TTC549 (cell line): Measurements from ENCODE around the gene SLC35G6.
"Not testable (repeated sequence)": the region's sequence is repeated elsewhere in the genome, so short reads cannot be mapped to it uniquely, and the experiment has no call there.

Experiments used
- FAIRE-seq: peaks from 2 replicates; lab custom pipeline; 2012; peaks lifted over from hg19 to GRCh38; lab: Jason Lieb, UNC

Gene SLC35G6

DNA sequence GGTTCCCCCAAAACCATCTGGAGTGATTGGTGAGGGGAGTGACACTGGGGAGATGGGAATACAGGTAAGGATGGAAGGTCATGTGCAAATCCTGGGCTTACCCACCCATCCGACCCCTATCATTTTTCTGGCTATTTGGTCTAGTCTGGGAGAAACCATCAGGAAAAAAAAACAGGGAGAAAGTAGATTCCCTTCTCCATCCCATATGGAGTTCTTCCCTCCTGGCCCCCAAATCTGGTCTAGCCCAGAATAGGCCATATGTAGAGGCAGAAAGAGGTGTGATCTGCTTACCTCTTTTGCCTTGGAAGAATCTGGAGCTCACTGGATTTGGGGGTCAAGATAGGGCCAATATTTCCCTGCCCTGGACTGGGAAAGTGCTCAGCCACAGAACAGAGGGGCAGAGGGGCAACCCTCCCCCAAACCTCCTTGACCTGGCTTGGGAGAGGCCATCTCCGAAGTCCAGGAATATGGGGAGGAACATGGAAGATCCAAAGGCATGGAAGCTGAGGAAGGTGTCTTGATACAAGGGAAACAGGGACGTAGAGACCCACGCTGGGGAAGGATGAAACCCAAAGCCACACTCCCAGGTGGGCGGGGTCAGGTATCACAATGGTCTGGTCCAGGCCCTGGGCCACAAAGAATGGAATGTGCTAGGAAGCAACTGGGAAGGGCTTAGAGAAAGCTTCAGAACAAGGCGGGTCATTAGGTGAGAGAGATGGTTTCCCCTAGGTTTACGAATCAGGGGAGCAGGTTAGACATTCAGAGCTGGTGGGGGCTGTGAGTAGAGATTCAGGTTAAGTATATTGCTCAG is 20.2 kb upstream of the SLC35G6 start:
- FAIRE-seq: no peak

DNA sequence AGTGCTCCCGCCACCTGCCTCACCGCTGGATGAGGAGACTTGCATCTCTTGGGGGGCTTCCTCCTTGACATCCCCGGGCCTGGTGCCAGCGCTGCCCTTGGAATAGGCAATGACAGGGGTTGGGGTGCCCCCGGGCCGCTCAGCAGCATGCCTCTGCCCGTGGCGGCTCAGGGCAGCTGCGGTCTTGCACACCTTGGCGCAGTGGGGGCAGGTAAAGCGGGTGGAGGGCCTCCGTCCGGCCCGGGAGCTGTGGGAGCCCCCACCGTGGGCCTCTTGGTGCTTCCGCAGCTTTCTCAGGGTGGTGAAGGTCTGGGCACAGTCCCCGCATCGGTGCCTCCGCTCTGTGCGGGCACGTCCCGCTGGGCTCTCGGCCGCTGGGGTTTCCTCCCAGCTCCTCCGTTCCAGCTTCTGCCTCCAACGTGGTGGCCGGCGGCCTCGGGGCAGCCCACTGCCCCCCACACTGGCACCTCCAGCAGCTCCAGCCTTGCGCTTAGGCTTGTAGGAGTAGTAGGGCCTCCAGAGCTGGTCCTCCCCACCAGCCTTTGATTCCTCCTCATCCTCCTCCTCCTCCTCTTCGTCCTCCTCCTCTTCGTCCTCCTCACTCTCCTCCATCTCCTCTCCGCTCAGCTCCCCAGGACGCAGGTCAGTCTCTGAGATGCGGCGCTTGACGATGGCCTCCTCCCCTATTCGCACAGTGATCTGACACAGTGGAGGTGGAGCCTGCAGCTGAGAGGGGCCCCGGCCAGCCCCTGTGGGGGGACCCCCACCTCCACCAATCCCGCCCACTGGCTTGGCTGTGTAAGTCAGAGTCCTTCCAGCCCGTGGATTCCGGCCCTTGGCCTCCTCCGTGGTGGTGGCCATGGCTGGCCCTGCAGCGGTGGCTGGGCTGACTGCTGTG is 18.5 kb upstream of the SLC35G6 start:
- FAIRE-seq: no peak

DNA sequence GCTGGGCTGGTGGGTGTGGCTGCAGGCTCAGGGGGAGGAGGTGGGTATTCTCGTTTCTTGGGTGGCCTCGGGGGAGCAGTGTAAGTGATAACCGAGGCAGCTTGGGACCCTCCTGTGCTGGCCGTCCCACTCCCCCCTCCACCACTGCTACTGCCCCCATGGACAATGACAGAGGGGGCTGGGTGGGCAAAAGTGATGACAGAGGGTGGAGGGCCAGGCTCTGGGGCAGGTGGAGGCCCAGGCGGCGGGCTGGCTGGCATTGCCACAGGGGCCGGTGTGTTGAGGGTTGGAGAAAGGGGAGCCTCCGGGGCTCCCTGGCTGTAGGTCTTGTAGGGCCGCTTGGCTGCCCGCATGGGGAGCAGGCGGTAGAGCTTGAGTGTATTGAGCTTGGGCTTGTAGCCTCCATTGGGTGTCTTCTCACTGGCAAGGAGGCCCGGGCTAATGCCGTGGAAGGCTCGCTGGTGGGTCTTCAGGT is 17.8 kb upstream of the SLC35G6 start:
- FAIRE-seq: no peak

DNA sequence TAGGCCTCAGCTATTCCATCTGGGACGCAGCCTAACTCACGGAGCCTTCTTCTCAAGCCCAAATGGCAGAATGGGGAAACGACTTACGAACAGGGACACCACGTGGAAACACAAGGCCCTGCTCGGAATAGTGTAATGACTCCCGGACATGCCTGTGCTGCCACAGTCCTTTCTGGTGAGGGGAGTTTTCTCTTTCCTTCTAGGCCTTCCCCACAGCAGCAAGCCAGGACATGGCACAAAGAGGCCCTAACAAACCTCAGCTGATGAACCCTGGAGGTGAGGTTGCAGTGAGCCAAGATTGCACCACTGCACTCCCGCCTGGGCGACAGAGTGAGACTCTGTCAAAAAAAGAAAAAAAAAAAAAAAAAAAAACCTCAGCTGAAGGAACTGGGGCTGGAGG is 17.2 kb upstream of the SLC35G6 start:
- FAIRE-seq: no peak

DNA sequence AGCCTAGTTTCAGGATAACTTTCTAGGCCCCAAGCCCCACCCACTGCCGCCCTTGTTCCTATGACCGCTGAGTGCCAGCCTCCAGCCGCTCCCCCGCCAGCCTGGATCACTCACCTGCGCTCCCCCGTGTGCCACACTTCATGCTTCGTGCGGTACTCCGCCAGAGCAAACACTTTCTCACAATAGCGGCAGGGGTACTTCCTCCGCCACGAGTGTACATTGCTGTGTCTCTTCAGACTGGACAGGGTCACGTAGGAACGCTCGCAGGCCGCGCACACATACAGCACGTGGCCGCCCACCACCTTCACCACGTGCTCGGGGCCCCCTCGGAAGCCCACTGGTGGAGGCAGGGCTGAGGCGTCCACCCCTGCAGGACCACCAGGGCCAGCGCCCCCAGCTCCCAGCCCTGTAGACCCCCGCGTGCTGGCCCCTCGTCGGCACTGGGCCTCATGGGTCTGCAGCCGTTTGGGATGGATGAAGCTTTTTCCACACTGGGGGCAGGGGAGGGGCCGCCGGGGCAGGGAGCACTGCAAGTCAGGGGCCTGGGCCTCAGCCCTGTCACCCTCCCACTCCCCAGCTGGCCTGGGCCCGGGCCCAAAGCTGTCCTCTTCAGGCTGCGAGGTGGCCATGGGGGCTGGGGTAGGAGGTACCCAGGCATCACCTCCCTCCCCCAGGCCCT is 15.5 kb upstream of the SLC35G6 start:
- no peak for FAIRE-seq

DNA sequence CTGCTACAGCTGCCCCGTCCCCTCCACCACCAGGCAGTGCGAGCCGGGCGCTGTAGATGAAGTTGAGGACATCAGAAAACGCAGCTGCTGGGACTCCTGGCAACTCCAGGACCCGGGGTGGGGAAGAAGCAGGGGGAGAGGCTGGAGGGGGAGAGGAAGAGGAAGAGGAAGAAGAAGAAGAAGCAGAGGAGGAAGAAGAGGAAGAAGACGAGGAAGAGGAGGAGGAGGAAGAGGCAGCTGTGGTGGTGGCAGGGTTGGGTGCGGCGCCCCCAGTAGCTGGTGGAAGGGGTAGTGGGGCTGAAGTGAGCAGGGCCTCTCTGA is 15.0 kb upstream of the SLC35G6 start:
- FAIRE-seq: no peak

DNA sequence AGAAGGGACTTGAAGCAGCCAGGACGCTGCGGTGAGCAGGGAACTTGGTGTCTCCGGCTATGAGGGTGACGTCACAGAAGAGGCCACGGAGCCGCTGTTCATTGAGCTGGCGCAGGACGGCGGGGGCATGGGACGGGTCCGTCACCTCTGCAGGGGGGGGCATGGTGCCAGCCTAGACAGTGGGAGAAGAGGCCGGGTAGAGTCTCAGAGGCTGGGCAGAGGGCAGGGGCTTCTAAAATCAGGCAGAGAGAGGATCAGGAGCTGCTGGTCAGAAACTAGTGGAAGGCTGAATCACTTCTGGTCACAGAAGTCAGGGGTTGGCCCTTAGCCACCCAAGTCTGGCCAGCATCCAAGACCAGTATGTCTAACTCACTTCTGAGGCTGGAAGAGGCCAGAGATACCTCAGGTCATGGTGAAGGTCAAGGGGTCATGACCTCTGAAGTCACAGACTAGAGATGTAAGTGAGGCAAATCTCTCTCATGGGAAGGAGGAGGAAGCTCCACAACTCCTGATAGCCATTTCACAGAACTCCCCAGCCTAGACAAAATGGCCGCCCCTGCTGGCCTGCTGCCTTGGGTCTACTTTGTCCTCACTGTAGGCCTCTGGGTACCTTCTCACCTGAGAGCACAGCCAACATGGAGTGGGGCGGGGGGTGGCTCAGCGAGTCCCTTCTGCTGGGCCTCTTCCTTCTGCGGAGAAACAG is 14.5 kb upstream of the SLC35G6 start:
- FAIRE-seq: no peak

DNA sequence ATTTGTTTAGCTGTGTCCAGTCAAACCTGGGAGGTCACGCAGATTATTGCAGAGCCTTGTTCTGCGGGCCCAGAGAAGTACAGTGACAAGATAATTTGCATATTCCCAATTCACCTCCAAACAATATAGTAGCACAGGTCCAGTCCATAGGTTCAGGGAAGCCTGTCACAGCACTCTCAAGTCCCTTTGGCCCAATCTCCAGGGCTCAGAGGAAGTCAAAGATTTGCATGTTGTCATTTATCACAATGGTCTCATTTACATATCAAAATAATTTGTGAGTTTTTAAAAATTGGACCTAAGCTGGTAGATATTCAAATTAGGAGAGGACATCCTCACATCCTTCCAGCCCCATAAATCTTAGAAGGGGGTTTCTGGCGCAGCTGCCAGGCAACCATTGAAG is 13.7 kb upstream of the SLC35G6 start:
- FAIRE-seq: no peak

DNA sequence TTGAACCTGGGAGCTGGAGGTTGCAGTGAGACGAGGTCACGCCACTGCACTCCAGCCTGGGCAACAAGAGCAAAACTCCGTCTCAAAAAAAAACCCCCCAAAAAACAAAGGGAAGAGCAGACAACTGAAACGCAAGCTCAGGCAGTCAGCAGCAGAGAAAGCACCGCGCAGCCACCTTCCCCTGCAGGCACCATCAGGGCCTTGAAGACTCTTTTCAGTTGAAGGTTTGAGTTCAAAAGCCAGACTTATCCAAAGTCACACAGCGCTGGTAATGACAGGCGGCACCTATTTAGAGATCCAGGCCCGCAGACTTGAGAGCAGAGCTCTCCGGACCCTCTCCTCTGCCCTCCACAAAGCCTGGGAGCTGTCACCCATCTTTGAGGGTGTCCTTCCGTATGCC is 13.0 kb upstream of the SLC35G6 start:
- no peak for FAIRE-seq

DNA sequence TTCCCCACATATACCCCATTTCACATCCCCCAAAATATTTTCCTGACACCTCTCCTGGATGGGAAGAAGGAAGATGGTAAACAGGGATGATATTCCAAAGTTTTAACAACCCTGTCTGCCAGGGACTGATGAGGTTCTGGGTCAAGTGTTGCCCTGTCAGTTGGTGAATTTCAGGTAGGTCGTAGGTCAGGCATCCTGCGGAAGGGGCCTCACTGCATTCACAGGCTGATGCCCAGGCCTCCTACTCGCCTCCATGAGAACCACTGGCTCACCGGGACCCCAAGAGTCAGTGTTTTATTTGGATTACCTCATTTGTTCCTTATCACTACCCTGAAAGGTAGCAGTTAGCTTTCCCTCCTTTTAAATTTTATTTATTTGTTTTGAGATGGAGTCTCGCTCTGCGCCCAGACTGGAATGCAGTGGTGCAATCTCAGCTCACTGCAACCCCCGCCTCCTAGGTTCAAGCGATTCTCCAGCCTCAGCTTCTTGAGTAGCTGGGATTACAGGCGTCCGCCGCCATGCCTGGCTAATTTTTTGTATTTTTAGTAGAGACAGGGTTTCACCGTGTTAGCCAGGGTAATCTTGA is 12.3 kb upstream of the SLC35G6 start:
- FAIRE-seq: no peak

DNA sequence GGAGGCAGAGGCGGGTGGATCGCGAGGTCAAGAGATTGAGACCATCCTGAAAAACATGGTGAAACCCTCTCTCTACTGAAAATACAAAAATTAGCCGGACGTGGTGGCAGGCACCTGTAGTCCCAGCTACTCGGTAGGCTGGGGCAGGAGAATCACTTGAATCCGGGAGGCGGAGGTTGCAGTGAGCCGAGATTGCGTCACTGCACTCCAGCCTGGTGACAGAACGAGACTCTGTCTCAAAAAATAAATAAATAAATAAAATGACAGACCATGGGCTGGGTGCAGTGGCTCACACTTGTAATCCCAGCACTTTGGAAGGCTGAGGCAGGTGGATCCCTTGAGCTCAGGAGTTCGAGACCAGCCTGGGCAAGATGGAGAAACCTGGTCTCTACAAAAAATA is 11.4 kb upstream of the SLC35G6 start:
- not testable (repeated sequence) for FAIRE-seq

DNA sequence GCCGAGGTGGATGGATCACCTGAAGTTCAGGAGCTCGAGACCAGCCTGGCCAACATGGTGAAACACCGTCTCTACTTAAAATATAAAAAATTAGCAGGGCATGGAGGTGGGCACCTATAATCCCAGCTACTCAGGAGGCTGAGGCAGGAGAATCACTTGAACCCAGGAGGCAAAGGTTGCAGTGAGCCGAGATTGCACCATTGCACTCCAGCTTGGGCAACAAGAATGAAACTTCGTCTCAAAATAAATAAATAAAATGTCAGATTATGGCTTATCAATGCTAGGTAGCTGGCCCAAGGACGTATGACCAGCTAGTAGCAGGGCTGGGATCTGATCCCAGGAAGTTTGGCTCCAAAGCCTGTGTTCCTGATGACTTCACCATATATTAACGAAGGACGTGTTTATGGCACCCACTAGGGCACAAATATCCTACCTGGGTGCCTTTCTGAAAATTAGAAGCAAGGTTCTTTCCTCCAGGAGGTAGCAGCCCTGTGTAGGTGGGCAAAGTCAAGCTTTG is 10.7 kb upstream of the SLC35G6 start:
- FAIRE-seq: not testable (repeated sequence)

DNA sequence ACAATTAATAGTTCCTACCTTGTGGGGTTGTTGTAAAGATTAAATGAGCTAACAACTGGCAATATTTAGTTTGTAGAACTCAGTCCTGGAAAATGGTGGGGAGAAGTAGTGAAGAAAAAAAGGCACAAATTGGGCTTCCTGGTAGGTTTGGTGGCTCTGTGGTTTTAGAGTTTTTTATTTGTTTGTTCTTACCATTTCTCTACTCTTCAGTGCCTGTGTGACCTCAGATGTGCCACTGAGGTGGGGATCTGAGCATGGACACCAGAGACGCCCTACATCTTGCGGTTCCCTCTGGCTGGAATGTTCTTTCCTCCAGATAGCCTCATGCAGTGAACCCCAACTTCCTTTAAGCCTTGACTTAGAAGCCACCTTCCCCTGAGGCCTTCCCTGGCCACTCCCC is 9.5 kb upstream of the SLC35G6 start:
- no peak for FAIRE-seq

DNA sequence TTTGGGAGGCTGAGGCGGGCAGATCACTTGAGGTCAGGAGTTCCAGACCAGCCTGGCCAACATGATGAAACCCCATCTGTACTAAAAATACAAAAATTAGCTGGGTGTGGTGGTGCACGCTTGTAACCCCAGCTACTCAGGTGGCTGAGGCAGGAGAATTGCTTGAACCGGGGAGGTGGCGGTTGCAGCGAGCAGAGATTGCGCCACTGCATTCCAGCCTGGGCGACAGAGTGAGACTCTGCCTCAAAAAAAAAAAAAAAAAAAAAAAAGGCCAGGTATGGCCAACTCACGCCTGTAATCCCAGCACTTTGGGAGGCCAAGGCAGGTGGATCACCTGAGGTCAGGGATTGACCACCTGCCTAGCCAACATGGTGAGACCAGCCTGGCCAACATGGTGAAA is 6.5 kb upstream of the SLC35G6 start:
- not testable (repeated sequence) for FAIRE-seq

DNA sequence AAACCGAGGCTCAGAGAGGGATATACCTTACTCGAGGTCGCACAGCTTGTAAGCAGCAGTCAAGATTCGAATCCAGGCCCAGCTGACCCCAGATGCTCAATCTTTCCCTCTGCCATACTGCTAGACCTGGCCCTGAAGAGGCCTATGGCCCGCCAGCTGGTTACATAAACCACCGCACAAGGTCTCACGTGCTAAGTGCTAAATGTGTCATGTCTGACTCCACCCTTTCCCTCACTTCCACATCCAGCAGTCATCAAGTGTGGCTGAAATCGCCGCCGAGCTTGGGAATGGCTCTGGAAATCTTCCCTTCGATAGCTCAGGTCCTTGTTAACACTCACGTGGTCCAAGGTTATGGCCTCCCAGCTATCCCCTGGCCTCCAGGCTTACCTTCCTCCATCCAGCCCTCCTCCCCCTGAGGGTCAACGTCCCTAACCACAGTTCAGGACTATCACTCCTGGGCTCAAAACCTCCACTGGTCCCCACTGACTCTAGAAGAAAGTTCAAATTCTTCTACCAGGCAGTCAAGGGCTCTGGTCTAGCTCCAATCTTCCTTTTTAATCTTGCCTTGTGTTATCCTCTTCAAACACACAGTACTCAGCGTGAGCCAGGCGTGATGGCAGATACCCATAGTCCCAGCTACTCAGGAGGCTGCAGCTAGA is 5.4 kb upstream of the SLC35G6 start:
- FAIRE-seq: no peak

DNA sequence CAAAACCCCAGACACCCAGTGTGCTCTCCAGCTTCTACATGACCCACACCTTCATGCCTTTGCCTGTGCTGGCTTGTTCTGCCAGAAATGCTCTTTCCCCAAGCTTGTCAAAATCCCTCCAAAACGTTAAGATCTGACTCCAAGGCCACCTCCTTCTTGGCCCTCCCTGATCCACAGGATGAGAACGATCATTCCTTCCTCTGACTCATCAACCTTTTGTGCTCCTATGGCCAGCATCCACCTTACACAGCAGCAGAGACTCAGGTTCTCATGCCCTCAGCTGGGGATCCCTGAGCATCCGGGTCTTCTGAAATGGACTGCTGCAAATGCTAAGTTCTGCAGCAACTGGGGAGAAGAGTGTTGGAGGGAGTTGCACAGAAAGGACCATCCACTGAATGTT is 4.8 kb upstream of the SLC35G6 start:
- no peak for FAIRE-seq

DNA sequence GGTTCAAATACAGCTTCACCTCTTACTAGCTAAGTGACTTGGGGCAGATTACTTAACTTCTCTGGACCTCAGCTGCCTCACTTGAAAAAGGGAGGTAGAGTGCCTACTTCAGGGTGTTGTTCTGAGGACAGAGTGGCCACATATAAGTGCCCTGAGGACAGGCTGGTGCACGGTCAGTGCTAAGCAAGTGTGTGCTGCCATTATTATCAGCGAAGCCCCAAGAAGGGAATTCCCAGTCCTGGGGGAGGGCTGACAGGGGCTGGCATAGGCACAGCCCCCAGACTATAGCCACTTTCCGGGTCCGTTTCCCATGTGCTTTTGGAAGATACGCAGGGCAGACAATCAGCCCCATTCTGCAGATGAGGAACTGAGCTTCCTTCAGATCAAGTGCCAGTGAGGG is 4.3 kb upstream of the SLC35G6 start:
- FAIRE-seq: no peak

DNA sequence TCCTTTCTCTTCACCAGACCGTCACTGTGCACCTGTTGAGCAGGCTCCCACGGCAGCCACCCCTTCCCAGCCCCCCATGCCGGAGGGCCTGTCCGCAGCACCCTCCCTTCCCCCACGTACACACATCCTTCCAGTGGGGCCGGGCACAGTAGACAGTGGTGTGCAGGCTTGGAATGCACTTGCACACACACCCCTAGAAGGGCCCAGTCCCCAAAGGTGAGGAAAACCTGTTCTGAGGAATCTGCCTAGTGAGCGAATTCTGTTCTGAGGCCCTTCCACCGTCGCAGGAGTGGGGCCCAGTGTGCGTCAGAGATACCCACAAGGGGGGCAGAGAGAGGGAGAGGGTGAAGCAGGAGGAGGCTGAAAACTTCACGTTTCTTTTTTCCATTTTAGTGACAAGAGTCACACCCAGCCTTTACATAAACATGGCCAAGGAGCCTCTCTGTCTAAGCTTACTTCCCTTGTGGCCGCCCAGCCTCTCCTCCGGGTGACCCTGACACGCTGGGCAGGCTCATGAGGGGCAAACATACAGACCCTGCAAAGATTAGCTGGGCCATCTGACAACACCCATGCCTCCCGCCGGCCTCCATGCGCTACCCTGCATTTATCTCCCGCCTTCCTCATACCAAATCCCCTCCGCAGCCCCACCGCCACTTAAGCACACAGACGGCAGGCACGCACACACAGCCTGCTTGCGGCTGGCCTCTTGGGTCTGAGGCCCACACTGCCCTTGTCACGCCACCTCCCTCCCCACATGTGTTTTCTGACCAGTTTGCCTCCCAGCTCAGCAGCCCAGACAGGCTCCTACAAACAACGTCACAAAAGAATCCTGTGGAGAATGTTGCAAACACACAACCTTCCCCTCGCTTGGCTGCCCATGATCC is 3.6 kb upstream of the SLC35G6 start:
- FAIRE-seq: no peak

DNA sequence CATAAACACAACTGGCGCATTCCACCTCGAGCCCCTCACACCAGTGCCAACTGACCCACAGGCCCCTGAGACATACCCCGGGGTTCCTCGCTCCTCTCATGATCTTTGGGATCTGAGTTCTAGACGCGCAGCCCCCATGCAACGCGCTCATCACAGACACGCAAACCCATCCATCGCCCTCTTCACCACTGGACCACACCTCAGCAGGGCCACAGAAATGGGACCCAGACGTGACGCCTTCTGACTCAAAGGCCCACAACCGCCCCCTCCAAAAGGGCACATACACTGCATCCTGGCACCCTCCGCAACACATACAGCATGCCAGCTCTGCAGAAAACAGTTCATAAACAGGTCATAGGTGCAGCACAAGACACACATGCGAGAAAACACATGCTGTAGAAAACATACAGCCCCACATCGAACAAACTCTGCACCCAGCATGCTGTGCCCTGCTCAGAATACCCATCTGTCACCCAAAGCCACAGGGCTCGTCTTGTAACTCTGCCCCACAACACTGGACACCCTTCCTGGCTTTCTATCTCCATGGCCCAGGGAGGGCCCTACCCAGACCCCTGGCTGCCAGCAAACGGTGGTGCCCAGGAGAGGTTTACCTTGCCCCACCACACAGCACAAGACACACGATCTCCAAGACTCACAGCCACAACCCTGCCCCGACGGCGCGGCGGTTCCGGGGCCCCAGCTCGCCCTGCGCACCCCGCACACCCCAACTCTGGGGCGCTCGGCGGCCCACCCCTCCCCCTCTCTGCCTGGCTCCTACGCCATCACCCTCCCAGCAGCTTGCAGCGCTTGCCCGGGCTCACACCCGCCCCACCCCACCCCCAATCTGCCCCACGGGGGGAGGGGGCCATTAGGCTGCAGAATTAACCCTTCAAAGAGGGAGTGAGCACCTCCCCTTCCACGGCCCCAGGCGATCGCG is 2.7 kb upstream of the SLC35G6 start:
- FAIRE-seq: no peak
